ENCODE results near the gene PPA2. TPM values are rescaled to one million over a fixed set of nuclear protein-coding genes. Genes with fewer than 3 reads are reported as not detected.
"Not testable (repeated sequence)": the region's sequence is repeated elsewhere in the genome, so short reads cannot be mapped to it uniquely, and the experiment has no call there.

The PPA2 gene
- total RNA-seq, 3 donors from 2014 or later (not counting 1 experiment from before 2014, with no cell fraction given) = 41.6 to 50.6 (median 48.0) TPM

GRCh38 chr4:105414316-105414715 is 59.5 kb downstream of the PPA2 start:
- Histone ChIP-seq H3K36me3 (ENCODE audit: control insufficient read depth, insufficient read depth, low read length) (no peaks in the 10 kb centered on the region), H3K4me1 (ENCODE audit: control insufficient read depth, insufficient read depth, low read length) (no peaks in the 10 kb centered on the region), H3K4me3 (ENCODE audit: low read length) (no peak overlapping the region), H3K9me3 (ENCODE audit: control insufficient read depth, insufficient read depth, low read length) (no peaks in the 10 kb centered on the region), H3K27ac (ENCODE audit: low read length) (no peak overlapping the region), H3K27me3 (ENCODE audit: control insufficient read depth, insufficient read depth, low read length) (no peaks in the 10 kb centered on the region)
- no peak for TF ChIP-seq CTCF (IDR thresholded peaks at IDR 0.05)
- no peak overlapping the region for H3K27ac Mint-ChIP-seq
- no peak for ATAC-seq
- no peak for DNase-seq
- peaks cover 2 to 6% of the 10 kb centered on the region in 2 donors for H3K9me3 Mint-ChIP-seq
- H3K36me3 Mint-ChIP-seq = peaks cover 7% of the 10 kb centered on the region
- H3K4me3 Mint-ChIP-seq = no peak overlapping the region
- H3K4me1 Mint-ChIP-seq = peaks cover 0 to 17% of the 10 kb centered on the region in 2 donors
- 97% methylated on average over 15 of the region's 15 CpGs for WGBS (ENCODE audit: insufficient coverage)
- H3K27me3 Mint-ChIP-seq (ENCODE audit: low read depth in 2 of 2) = no peaks in the 10 kb centered on the region
- intact Hi-C loops (cut with micrococcal nuclease) = no loop called here

DNA sequence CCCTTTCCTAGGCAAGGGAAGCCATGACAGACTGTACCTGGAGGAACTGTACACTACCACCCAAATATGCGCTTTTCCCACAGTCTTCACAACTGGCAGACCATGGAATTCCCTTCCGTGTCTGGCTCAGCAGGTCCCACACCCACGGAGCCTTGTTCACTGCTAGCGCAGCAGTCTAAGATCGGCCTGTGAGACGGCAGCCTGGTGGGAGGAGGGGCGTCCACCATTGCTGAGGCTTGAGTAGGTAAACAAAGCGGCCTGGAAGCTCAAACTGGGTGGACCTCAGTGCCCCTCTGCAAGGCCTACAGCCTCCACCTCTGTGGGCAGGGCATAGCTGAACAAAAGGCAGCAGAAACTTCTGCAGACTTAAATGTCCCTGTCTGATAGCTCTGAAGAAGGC is 64.7 kb downstream of the PPA2 start:
- DNase-seq; H3K9me3 ChIP-seq (ENCODE audit: control insufficient read depth, insufficient read depth, low read length); H3K4me3 Mint-ChIP-seq; H3K27me3 Mint-ChIP-seq (ENCODE audit: low read depth in 2 of 2); H3K36me3 ChIP-seq (ENCODE audit: control insufficient read depth, insufficient read depth, low read length); H3K27me3 ChIP-seq (ENCODE audit: control insufficient read depth, insufficient read depth, low read length); H3K9me3 Mint-ChIP-seq; H3K27ac Mint-ChIP-seq; H3K4me1 ChIP-seq (ENCODE audit: control insufficient read depth, insufficient read depth, low read length); intact Hi-C loops (cut with micrococcal nuclease); ATAC-seq; H3K27ac ChIP-seq (ENCODE audit: low read length); H3K4me3 ChIP-seq (ENCODE audit: low read length): not testable (repeated sequence)
- WGBS (ENCODE audit: insufficient coverage) = 99% methylated on average over 8 of the region's 8 CpGs
- Mint-ChIP-seq H3K4me1 (peaks cover 9 to 26% of the 10 kb centered on the region in 2 donors), H3K36me3 (peaks cover 26% of the 10 kb centered on the region)

DNA sequence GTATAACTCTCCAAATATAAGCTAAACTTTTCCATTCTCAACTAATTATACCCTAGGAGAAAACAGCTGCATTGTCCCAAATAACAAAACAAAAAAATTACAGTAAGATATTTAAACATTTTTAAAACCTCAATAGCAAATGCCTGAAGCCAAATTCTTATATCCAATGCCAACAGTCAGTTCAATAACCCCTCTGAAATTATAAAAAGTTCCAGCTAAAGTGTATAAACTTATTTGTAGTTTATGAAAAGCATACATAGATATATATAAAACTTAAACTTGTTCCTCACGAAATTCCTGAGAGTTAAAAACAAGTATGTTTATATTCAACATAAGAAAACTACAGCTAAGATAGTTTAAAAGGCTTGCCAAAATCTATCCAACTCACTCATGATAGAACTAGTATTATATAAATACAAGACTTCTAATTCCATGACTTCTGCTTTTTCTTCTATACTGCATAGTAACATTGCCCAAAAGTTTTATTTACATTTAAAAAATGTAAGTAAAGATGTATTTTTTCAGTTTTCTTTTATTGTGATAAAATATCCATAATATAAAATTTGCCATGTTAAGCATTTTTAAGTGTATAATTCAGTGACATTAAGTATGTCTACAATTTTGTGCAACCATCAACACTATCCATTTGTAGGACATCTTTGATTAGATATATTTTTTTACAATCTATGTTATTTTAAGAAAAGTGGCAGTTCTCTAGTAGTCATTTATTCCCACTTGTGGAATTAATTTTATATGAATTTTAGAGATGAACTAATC is 72.8 kb downstream of the PPA2 start:
- ATAC-seq (no peak), DNase-seq (no peak)
- Mint-ChIP-seq H3K4me3 (no peak overlapping the region), H3K36me3 (peaks cover 14% of the 10 kb centered on the region), H3K4me1 (no peaks in the 10 kb centered on the region), H3K27ac (no peak overlapping the region), H3K9me3 (no peaks in the 10 kb centered on the region), H3K27me3 (ENCODE audit: low read depth in 2 of 2) (no peaks in the 10 kb centered on the region)
- peaks cover 12% of the 10 kb centered on the region for H3K36me3 ChIP-seq (ENCODE audit: control insufficient read depth, insufficient read depth, low read length)
- H3K4me3 ChIP-seq (ENCODE audit: low read length) = no peak overlapping the region
- H3K27me3 ChIP-seq (ENCODE audit: control insufficient read depth, insufficient read depth, low read length) = no peaks in the 10 kb centered on the region
- H3K9me3 ChIP-seq (ENCODE audit: control insufficient read depth, insufficient read depth, low read length) = peaks cover 5% of the 10 kb centered on the region
- no peak for TF ChIP-seq CTCF (IDR thresholded peaks at IDR 0.05)
- no peak overlapping the region for H3K27ac ChIP-seq (ENCODE audit: low read length)
- WGBS (ENCODE audit: insufficient coverage) = no CpG with 5 or more reads among the region's 1 CpG
- no peaks in the 10 kb centered on the region for H3K4me1 ChIP-seq (ENCODE audit: control insufficient read depth, insufficient read depth, low read length)
- intact Hi-C loops (cut with micrococcal nuclease) = no loop called here

- Histone ChIP-seq H3K27ac (ENCODE audit: low read length) (no peak overlapping the region), H3K9me3 (ENCODE audit: control insufficient read depth, insufficient read depth, low read length) (peaks cover 2% of the 10 kb centered on the region), H3K27me3 (ENCODE audit: control insufficient read depth, insufficient read depth, low read length) (no peaks in the 10 kb centered on the region), H3K4me3 (ENCODE audit: low read length) (no peak overlapping the region), H3K4me1 (ENCODE audit: control insufficient read depth, insufficient read depth, low read length) (no peaks in the 10 kb centered on the region), H3K36me3 (ENCODE audit: control insufficient read depth, insufficient read depth, low read length) (peaks cover 15% of the 10 kb centered on the region)
- WGBS (ENCODE audit: insufficient coverage) = 100% methylated on average over 1 of the region's 2 CpGs
- ATAC-seq (no peak), DNase-seq (no peak)
- Mint-ChIP-seq H3K36me3 (peaks cover 9% of the 10 kb centered on the region), H3K4me3 (no peak overlapping the region), H3K9me3 (no peaks in the 10 kb centered on the region), H3K4me1 (no peaks in the 10 kb centered on the region), H3K27ac (no peak overlapping the region), H3K27me3 (ENCODE audit: low read depth in 2 of 2) (no peaks in the 10 kb centered on the region)
- TF ChIP-seq CTCF (IDR thresholded peaks at IDR 0.05) = no peak
- intact Hi-C loops (cut with micrococcal nuclease) = no loop called here
These were observed 74.2 kb downstream of the PPA2 start for GRCh38 chr4:105399532-105400161.

Data from natural killer cell (primary cell).